ENCODE results near the gene UBALD2. TPM values are rescaled to one million over a fixed set of nuclear protein-coding genes. Genes with fewer than 3 reads are reported as not detected.

Gene UBALD2
- total and polyA plus RNA-seq, 2 of the 13 experiments (the other 11 are each of a cell fraction or from before 2014, with no cell fraction given) = 3.3 to 89.7 TPM

GRCh38 chr17:76307299-76307965 is 42.3 kb downstream of the UBALD2 start (continued):
- no peak for TF ChIP-seq AHDC1 (CRISPR knock-in tag; IDR thresholded peaks at IDR 0.05; ENCODE audit: borderline replicate concordance)
- TF ChIP-seq, protein P1, sequence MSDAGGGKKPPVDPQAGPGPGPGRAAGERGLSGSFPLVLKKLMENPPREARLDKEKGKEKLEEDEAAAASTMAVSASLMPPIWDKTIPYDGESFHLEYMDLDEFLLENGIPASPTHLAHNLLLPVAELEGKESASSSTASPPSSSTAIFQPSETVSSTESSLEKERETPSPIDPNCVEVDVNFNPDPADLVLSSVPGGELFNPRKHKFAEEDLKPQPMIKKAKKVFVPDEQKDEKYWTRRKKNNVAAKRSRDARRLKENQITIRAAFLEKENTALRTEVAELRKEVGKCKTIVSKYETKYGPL (CRISPR knock-in tag; IDR thresholded peaks at IDR 0.05) = no peak
- no peak for TF ChIP-seq ZFP90 (CRISPR knock-in tag; IDR thresholded peaks at IDR 0.05; ENCODE audit: borderline replicate concordance)
- no peak for TF ChIP-seq ZNF609 (CRISPR knock-in tag; IDR thresholded peaks at IDR 0.05; ENCODE audit: borderline replicate concordance)
- TF ChIP-seq FLYWCH1 (CRISPR knock-in tag; IDR thresholded peaks at IDR 0.05) = no peak
- peak; percentile 29; the same call in 1 of the 2 replicates for TF ChIP-seq ZNF563 (CRISPR knock-in tag; IDR thresholded peaks at IDR 0.05)
- TF ChIP-seq ZBTB38 (CRISPR knock-in tag; IDR thresholded peaks at IDR 0.05) = peak; percentile 60
- TF ChIP-seq ZC3H13 (CRISPR knock-in tag; IDR thresholded peaks at IDR 0.05) = peak; percentile 95
- TF ChIP-seq NCOR1 (IDR thresholded peaks at IDR 0.05; ENCODE audit: borderline replicate concordance, low read length) = no peak
- no peak for TF ChIP-seq ETV5 (CRISPR knock-in tag; IDR thresholded peaks at IDR 0.05; ENCODE audit: borderline replicate concordance)
- TF ChIP-seq, protein P2, sequence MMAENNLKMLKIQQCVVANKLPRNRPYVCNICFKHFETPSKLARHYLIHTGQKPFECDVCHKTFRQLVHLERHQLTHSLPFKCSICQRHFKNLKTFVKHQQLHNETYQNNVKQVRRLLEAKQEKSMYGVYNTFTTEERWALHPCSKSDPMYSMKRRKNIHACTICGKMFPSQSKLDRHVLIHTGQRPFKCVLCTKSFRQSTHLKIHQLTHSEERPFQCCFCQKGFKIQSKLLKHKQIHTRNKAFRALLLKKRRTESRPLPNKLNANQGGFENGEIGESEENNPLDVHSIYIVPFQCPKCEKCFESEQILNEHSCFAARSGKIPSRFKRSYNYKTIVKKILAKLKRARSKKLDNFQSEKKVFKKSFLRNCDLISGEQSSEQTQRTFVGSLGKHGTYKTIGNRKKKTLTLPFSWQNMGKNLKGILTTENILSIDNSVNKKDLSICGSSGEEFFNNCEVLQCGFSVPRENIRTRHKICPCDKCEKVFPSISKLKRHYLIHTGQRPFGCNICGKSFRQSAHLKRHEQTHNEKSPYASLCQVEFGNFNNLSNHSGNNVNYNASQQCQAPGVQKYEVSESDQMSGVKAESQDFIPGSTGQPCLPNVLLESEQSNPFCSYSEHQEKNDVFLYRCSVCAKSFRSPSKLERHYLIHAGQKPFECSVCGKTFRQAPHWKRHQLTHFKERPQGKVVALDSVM (CRISPR knock-in tag; IDR thresholded peaks at IDR 0.05) = no peak
- no peak for TF ChIP-seq CEBPG (CRISPR knock-in tag; IDR thresholded peaks at IDR 0.05)
- peak; percentile 40 for TF ChIP-seq HOXA3 (CRISPR knock-in tag; IDR thresholded peaks at IDR 0.05)
- TF ChIP-seq AGO1 (IDR thresholded peaks at IDR 0.05; ENCODE audit: low read depth, low read length, poor library complexity, severe bottlenecking) = peak; percentile 86
- no peak for TF ChIP-seq CBX1 (IDR thresholded peaks at IDR 0.05; ENCODE audit: low read depth)

Data from HepG2 (cell line).